ENCODE data around the gene CNFN.

DNA sequence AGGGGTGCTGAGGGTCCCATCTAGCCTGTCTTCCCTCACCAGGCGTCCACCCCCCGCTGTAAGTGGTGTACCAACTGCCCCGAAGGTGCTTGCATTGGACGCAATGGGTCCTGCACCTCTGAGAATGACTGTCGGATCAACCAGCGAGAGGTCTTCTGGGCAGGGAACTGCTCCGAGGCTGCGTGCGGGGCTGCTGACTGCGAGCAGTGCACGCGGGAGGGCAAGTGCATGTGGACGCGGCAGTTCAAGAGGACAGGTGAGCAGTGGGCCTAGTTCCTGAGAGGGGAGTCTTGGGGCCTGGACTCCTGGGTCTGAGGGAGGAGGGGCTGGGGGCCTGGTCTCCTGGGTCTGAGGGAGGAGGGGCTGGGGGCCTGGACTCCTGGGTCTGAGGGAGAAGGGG is 27.8 kb downstream of the CNFN start:
- TF ChIP-seq, protein P1, sequence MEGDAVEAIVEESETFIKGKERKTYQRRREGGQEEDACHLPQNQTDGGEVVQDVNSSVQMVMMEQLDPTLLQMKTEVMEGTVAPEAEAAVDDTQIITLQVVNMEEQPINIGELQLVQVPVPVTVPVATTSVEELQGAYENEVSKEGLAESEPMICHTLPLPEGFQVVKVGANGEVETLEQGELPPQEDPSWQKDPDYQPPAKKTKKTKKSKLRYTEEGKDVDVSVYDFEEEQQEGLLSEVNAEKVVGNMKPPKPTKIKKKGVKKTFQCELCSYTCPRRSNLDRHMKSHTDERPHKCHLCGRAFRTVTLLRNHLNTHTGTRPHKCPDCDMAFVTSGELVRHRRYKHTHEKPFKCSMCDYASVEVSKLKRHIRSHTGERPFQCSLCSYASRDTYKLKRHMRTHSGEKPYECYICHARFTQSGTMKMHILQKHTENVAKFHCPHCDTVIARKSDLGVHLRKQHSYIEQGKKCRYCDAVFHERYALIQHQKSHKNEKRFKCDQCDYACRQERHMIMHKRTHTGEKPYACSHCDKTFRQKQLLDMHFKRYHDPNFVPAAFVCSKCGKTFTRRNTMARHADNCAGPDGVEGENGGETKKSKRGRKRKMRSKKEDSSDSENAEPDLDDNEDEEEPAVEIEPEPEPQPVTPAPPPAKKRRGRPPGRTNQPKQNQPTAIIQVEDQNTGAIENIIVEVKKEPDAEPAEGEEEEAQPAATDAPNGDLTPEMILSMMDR (IDR thresholded peaks at IDR 0.05; ENCODE audit: low read depth, low read length) = no peak
- TF ChIP-seq POLR2A (IDR thresholded peaks at IDR 0.05; ENCODE audit: extremely low read depth, insufficient read length) (no peak), MYC (IDR thresholded peaks at IDR 0.05; ENCODE audit: low read depth, low read length) (no peak)
- TF ChIP-seq, protein P2, sequence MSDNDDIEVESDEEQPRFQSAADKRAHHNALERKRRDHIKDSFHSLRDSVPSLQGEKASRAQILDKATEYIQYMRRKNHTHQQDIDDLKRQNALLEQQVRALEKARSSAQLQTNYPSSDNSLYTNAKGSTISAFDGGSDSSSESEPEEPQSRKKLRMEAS (IDR thresholded peaks at IDR 0.05; ENCODE audit: low read depth, low read length) = no peak
